Nephron (organoid): ENCODE data around the gene FOCAD.

Source experiments
- H3K27ac Mint-ChIP-seq, 3 experiments: 2 replicates each; pipeline ENCODE4 v1.8.0; 2020; ENCODE audit warnings: mixed read lengths in 3 of 3, mild to moderate bottlenecking in 2 of 3, moderate library complexity in 1 of 3
- H3K27me3 Mint-ChIP-seq: 2 replicates; pipeline ENCODE4 v1.8.0; 2021; ENCODE audit warnings: low read depth, mild to moderate bottlenecking, moderate library complexity, mixed read lengths
- H3K36me3 Mint-ChIP-seq: 2 replicates; pipeline ENCODE4 v1.8.0; 2020; ENCODE audit warnings: low read depth, mixed read lengths
- H3K4me1 Mint-ChIP-seq: 2 replicates; pipeline ENCODE4 v1.8.0; 2020; ENCODE audit warnings: mixed read lengths
- H3K4me3 Mint-ChIP-seq, 3 experiments: 2 replicates each; pipeline ENCODE4 v1.8.0; 2020; ENCODE audit warnings: mild to moderate bottlenecking in 3 of 3, mixed read lengths in 3 of 3, moderate library complexity in 2 of 3
- H3K9me3 Mint-ChIP-seq: 2 replicates; pipeline ENCODE4 v1.8.0; 2020; ENCODE audit warnings: mixed read lengths
- CTCF ChIP-seq, 3 experiments: fragments of 200-600 bp; sonication (generic); IDR thresholded peaks; one replicate each; pipeline ENCODE4 v1.5.0; 2021; ENCODE audit warnings: antibody characterized with exemption in 3 of 3; ENCODE audit not compliant: unreplicated experiment in 3 of 3

The FOCAD gene

GRCh38 chr9:20684035-20684874 is at the start of gene FOCAD:
Gene FOCAD (plus strand): TSS chr9:20684259. CDS start chr9:20715354, 31,095 bp downstream.
- H3K27ac Mint-ChIP-seq: peak within 1 kb of the TSS; percentile 73 to 93 (median 88)
- peaks cover 23% of the 10 kb centered on the region for H3K4me1 Mint-ChIP-seq
- H3K36me3 Mint-ChIP-seq: no peaks in the 10 kb centered on the region
- H3K9me3 Mint-ChIP-seq: no peaks in the 10 kb centered on the region
- peak within 1 kb of the TSS; percentile 87 to 97 (median 93) for H3K4me3 Mint-ChIP-seq
- no peaks in the 10 kb centered on the region for H3K27me3 Mint-ChIP-seq
- no peak for TF ChIP-seq CTCF (IDR thresholded peaks at IDR 0.05; ENCODE audit: unreplicated experiment in 3 of 3)

GRCh38 chr9:20634895-20635294 is 49.2 kb upstream of the FOCAD start:
- Mint-ChIP-seq H3K27me3 (no peaks in the 10 kb centered on the region), H3K27ac (no peak overlapping the region), H3K36me3 (no peaks in the 10 kb centered on the region), H3K9me3 (no peaks in the 10 kb centered on the region), H3K4me3 (no peak overlapping the region), H3K4me1 (no peaks in the 10 kb centered on the region)
- TF ChIP-seq CTCF (IDR thresholded peaks at IDR 0.05; ENCODE audit: unreplicated experiment in 3 of 3): no peak

GRCh38 chr9:20636888-20637440 is 47.1 kb upstream of the FOCAD start:
- Mint-ChIP-seq H3K27ac (no peak overlapping the region), H3K4me1 (peaks cover 7% of the 10 kb centered on the region), H3K36me3 (no peaks in the 10 kb centered on the region), H3K9me3 (no peaks in the 10 kb centered on the region), H3K27me3 (no peaks in the 10 kb centered on the region), H3K4me3 (no peak overlapping the region)
- TF ChIP-seq CTCF (IDR thresholded peaks at IDR 0.05; ENCODE audit: unreplicated experiment in 3 of 3): no peak

GRCh38 chr9:20640331-20641187 is 43.5 kb upstream of the FOCAD start:
- Mint-ChIP-seq H3K27ac (peak overlapping the region in 2 of 3 experiments; percentile 6 to 42), H3K36me3 (no peaks in the 10 kb centered on the region), H3K27me3 (no peaks in the 10 kb centered on the region), H3K9me3 (no peaks in the 10 kb centered on the region), H3K4me1 (peaks cover 7% of the 10 kb centered on the region), H3K4me3 (no peak overlapping the region)
- no peak for TF ChIP-seq CTCF (IDR thresholded peaks at IDR 0.05; ENCODE audit: unreplicated experiment in 3 of 3)

- TF ChIP-seq CTCF (IDR thresholded peaks at IDR 0.05; ENCODE audit: unreplicated experiment in 3 of 3): no peak
- Mint-ChIP-seq H3K36me3 (no peaks in the 10 kb centered on the region), H3K27ac (no peak overlapping the region), H3K27me3 (no peaks in the 10 kb centered on the region), H3K4me1 (peaks cover 7% of the 10 kb centered on the region), H3K4me3 (no peak overlapping the region), H3K9me3 (no peaks in the 10 kb centered on the region)
Measured at GRCh38 chr9:20642045-20642444, 42.0 kb upstream of the FOCAD start.
